Measurements from ENCODE around the gene AIFM1. TPM values are rescaled to one million over a fixed set of nuclear protein-coding genes. Genes with fewer than 3 reads are reported as not detected.

AIFM1 gene
- 15.8 and 17.1 TPM in 2 replicates for total RNA-seq

DNA sequence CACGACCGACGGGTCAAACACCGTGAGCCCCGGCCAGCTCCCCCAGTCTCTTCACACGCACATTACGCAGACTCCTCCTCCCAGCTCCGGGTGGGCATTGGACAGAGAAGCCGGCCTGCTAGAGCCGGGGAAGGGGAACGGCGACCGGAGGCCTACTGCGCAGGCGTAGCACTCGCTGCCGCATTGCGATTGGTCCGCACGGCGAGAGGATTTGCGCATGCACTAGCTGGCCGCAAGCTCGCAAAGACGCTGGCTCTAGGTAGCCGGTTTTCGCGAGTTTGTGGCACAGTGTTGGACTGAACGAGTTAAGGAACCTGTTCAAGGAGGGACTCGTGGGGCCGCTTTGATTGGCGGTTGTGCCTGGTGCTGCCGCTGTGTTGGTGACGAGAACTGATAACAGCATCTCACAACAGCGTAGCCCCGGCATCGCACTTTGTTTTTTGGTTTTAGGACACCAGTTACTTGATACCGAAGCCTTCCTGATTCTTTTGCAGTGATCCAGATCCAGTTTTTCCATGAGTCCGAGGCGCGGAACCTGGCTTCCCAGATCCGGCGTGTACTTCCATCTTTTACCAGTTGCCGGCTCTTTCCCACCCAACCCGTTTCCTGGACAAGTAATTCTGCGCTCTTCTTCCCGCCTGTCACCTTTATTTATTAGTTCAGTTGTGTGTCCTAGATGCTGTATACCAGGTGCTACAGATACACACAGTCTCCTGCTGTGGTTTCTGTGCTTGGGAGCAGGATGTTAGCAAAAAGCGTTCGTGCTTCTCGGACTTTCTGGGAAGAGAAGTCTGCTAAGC, at the start of gene AIFM1:
TSS of gene AIFM1 (minus strand) at position 139 of the 800 bp plus-strand sequence. CDS start 185 bp downstream, outside the sequence.

DNA sequence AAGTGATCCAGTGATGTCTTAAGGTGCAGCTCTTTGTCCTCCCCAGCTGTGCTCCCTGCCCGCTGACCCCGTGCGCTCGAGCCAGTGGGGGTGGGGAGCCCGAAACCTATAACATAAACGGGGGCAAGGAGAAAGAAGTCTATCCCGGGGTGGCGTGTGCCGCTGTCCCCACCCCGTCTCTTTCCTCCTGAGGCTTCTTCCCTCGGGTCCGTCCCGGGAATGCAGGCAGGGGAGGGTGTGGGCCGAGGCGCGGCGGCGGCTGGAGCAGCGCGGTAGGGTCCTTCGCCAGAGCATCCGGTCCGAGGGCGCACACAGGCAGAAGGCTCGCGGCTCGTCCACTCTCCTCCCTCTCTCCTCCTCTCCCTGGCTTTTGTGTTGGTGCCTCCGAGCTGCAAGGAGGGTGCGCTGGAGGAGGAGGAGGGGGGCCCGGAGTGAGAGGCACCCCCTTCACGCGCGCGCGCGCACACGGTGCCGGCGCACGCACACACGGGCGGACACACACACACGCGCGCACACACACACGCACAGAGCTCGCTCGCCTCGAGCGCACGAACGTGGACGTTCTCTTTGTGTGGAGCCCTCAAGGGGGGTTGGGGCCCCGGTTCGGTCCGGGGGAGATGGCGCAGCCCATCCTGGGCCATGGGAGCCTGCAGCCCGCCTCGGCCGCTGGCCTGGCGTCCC, 5.9 kb upstream of the AIFM1 start, which contains the start of gene RAB33A:
TSS of gene RAB33A (plus strand) at position 517 of the 681 bp plus-strand sequence. CDS start at position 618, 101 bp downstream.

DNA sequence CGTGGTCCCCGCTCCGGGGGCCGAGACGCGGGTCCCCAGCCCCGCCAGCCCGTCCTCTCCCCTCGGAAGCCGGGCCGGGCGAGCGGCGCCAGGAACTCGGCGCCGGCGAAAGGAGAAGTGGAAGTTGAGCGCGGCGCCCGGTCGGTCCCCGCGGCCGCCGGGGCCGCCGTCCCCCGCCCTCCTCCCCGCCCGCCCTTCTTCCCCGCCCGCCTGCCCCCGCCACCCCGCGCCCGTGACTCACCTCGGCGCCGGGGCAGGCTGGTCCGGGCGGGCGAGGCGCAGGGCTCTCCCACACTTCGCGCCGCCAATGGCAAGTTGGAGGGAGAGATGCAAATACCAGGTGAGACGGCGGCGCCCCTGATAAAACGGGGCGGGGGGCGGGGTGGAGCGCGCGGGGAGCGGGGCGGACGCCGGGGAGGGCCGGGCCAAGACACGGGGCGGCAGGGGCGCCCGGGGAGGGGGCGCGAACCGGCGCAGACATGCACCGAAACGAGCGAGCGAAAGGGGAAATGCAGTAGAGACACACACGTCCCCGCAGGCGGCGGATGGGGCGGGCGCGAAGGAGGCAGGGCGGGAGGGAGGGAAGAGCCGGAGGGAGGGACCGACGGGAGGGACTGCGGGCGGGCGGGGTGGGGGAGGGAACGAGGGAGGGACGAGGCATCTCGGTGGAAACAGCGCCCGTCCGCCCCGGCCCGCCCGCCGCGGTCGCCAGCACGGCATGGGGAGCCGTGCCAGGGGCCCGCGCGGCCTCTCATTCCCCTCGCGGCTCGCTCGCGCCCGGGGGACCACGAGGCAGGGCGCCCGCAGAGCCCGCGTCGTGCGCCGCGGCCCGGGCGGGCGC, 55.0 kb downstream of the AIFM1 start, which contains the start of gene ELF4:
TSS of gene ELF4 (minus strand) at position 119 of the 841 bp plus-strand sequence. CDS start 29,167 bp downstream, outside the sequence.

Other genes with a start within 250 kb of the AIFM1 start
- gene BCORL1, start 183.2 kb downstream of the AIFM1 start, total RNA-seq = 1.9 and 2.5 TPM in 2 replicates
- 17.5 and 17.8 TPM in 2 replicates for gene ELF4, start 55.3 kb downstream of the AIFM1 start, total RNA-seq
- gene RAB33A, start 6.1 kb upstream of the AIFM1 start, total RNA-seq = 7.0 and 10.1 TPM in 2 replicates
- gene ZNF280C, start 103.1 kb upstream of the AIFM1 start, total RNA-seq = 3.1 and 4.4 TPM in 2 replicates
- 9.8 and 12.9 TPM in 2 replicates for gene SLC25A14, start 174.1 kb upstream of the AIFM1 start, total RNA-seq
- gene GPR119, start 219.8 kb upstream of the AIFM1 start, total RNA-seq = not detected in 2 replicates
- 17.4 and 18.0 TPM in 2 replicates for gene RBMX2, start 236.1 kb upstream of the AIFM1 start, total RNA-seq